IMR-90 (cell line): ENCODE data around the gene ZCWPW1. TPM values are rescaled to one million over a fixed set of nuclear protein-coding genes. Genes with fewer than 3 reads are reported as not detected.

Experiments used
- ATAC-seq: fragments of 200-7000 bp; cut with Tn5 transposase; 2 replicates; pipeline ENCODE4 v1.9.1; 2020; ENCODE audit warnings: low read depth, mild to moderate bottlenecking, moderate library complexity
- BruUV-seq: library from RNA; stranded (reverse); fragments of 400-500 nt; replicated peaks from 2 replicates; lab custom pipeline; 2021; lab: Mats Ljungman, UMichigan
- CTCF ChIA-PET: fragments of 300-600 bp; formaldehyde crosslinking; extraction: SDS; loops from one replicate; lab custom pipeline; 2021; ENCODE audit warnings: antibody characterized with exemption; lab: Yijun Ruan, JAX
- POLR2A ChIA-PET: fragments of 300-600 bp; sonication (Branson Sonifier 250); formaldehyde crosslinking; loops from one replicate; lab custom pipeline; 2022; ENCODE audit warnings: antibody characterized with exemption; ENCODE audit not compliant: unreplicated experiment; lab: Charles Lee
- DNase-seq: peaks from one replicate; pipeline ENCODE4 v3.0.0; 2013
- H2AFZ ChIP-seq: replicated peaks from 2 replicates; pipeline ENCODE3; 2013; ENCODE audit warnings: low read length, mild to moderate bottlenecking; ENCODE audit not compliant: poor library complexity
- H2AK5ac ChIP-seq: 2 replicates; pipeline ENCODE4 v1.6.1; 2013; ENCODE audit warnings: low read depth, low read length, inconsistent platforms
- H2AK9ac ChIP-seq: replicated peaks from 2 replicates; pipeline ENCODE3; 2013; ENCODE audit warnings: mild to moderate bottlenecking, low read depth, low read length, moderate library complexity; ENCODE audit not compliant: poor library complexity
- H2BK120ac ChIP-seq: 2 replicates; pipeline ENCODE4 v1.6.1; 2013; ENCODE audit warnings: low read depth, low read length, inconsistent platforms
- H2BK15ac ChIP-seq: 3 replicates; pipeline ENCODE4 v1.6.1; 2013; ENCODE audit warnings: low read depth, low read length, inconsistent platforms
- H2BK20ac ChIP-seq: 2 replicates; pipeline ENCODE4 v1.6.1; 2013; ENCODE audit warnings: low read depth, mild to moderate bottlenecking, inconsistent platforms, low read length, moderate library complexity
- H2BK5ac ChIP-seq: 2 replicates; pipeline ENCODE4 v1.6.1; 2013; ENCODE audit warnings: mild to moderate bottlenecking, low read depth, low read length, inconsistent platforms; ENCODE audit not compliant: poor library complexity, severe bottlenecking
- H3K14ac ChIP-seq: replicated peaks from 2 replicates; pipeline ENCODE4 v1.6.1; 2013; ENCODE audit warnings: low read depth, low read length, inconsistent platforms
- H3K18ac ChIP-seq: 2 replicates; pipeline ENCODE4 v1.6.1; 2013; ENCODE audit warnings: low read depth, low read length, control low read depth
- H3K23ac ChIP-seq: 2 replicates; pipeline ENCODE4 v1.6.1; 2013; ENCODE audit warnings: low read depth, low read length, inconsistent platforms
- H3K27ac ChIP-seq: 2 replicates; pipeline ENCODE4 v1.5.1; 2013; ENCODE audit warnings: mild to moderate bottlenecking, control low read depth, low read length; ENCODE audit not compliant: insufficient read depth
- H3K27me3 ChIP-seq: 2 replicates; pipeline ENCODE4 v1.6.1; 2013; ENCODE audit warnings: low read length; ENCODE audit not compliant: control insufficient read depth, insufficient read depth
- H3K36me3 ChIP-seq: 2 replicates; pipeline ENCODE4 v1.6.1; 2013; ENCODE audit warnings: low read length, mixed read lengths; ENCODE audit not compliant: control insufficient read depth, insufficient read depth
- H3K4ac ChIP-seq: 2 replicates; pipeline ENCODE4 v1.6.1; 2013; ENCODE audit warnings: low read depth, low read length, inconsistent platforms
- H3K4me1 ChIP-seq: 2 replicates; pipeline ENCODE4 v1.6.1; 2013; ENCODE audit warnings: low read length, mixed read lengths; ENCODE audit not compliant: control insufficient read depth, insufficient read depth
- H3K4me2 ChIP-seq: 2 replicates; pipeline ENCODE4 v1.6.1; 2013; ENCODE audit warnings: low read depth, mild to moderate bottlenecking, control low read depth, low read length, moderate library complexity
- H3K4me3 ChIP-seq: 2 replicates; pipeline ENCODE4 v1.5.1; 2013; ENCODE audit warnings: low read depth, mild to moderate bottlenecking, control low read depth, low read length, moderate library complexity; ENCODE audit not compliant: insufficient read depth
- H3K56ac ChIP-seq: 2 replicates; pipeline ENCODE4 v1.6.1; 2013; ENCODE audit warnings: low read length, inconsistent platforms; ENCODE audit not compliant: insufficient read depth; ENCODE audit errors: extremely low read depth
- H3K79me1 ChIP-seq, 2 experiments: 2 replicates each; pipeline ENCODE4 v1.6.1; 2013; ENCODE audit warnings: low read length in 2 of 2, inconsistent platforms in 1 of 2, low read depth in 1 of 2
- H3K9ac ChIP-seq: 2 replicates; pipeline ENCODE4 v1.6.1; 2013; ENCODE audit warnings: low read depth, low read length, control low read depth
- H3K9me1 ChIP-seq: 2 replicates; pipeline ENCODE4 v1.6.1; 2013; ENCODE audit warnings: low read length, inconsistent platforms; ENCODE audit not compliant: insufficient read depth
- H3K9me3 ChIP-seq: 2 replicates; pipeline ENCODE4 v1.6.1; 2013; ENCODE audit warnings: low read length; ENCODE audit not compliant: control insufficient read depth, insufficient read depth
- H4K20me1 ChIP-seq: 2 replicates; pipeline ENCODE4 v1.6.1; 2013; ENCODE audit warnings: low read length, inconsistent platforms; ENCODE audit not compliant: insufficient read depth
- H4K5ac ChIP-seq: 2 replicates; pipeline ENCODE4 v1.6.1; 2013; ENCODE audit warnings: mild to moderate bottlenecking, low read depth, low read length, control low read depth
- H4K8ac ChIP-seq, 2 experiments: 2 replicates each; pipeline ENCODE4 v1.6.1; 2013; ENCODE audit warnings: low read depth in 2 of 2, low read length in 2 of 2, control low read depth in 1 of 2, inconsistent platforms in 1 of 2
- H4K91ac ChIP-seq: 2 replicates; pipeline ENCODE4 v1.6.1; 2013; ENCODE audit warnings: low read depth, low read length, inconsistent platforms; ENCODE audit not compliant: insufficient read depth
- CTCF ChIP-seq: conservative IDR thresholded peaks from 2 replicates; pipeline ENCODE4 v1.5.1; 2012; ENCODE audit warnings: mild to moderate bottlenecking, low read depth, low read length, improper control_type of control experiment
- POLR2A ChIP-seq: IDR thresholded peaks from 2 replicates; pipeline ENCODE4 v1.6.1; 2012; ENCODE audit warnings: mild to moderate bottlenecking, low read depth, low read length
- RAD21 ChIP-seq: IDR thresholded peaks from 2 replicates; pipeline ENCODE4 v1.6.1; 2012; ENCODE audit warnings: low read length, improper control_type of control experiment
- SMC3 ChIP-seq: fragments of 150-350 bp; IDR thresholded peaks from 2 replicates; pipeline ENCODE4 v1.6.1; 2016; ENCODE audit warnings: low read depth, mild to moderate bottlenecking, antibody characterized with exemption, low read length, moderate library complexity
- USF2 ChIP-seq: fragments of 150-350 bp; IDR thresholded peaks from 2 replicates; pipeline ENCODE4 v1.6.1; 2017; ENCODE audit warnings: mild to moderate bottlenecking, antibody characterized with exemption, low read length, low read depth
- WGBS, 2 experiments: methylation state at CpG; one replicate each; pipeline versions ENCODE4 v1.1.5 to v1.1.7; 2013; ENCODE audit warnings: missing lambda C conversion rate in 2 of 2; ENCODE audit not compliant: insufficient read length in 1 of 2; ENCODE audit errors: extremely low coverage in 2 of 2; 5-methylcytosine and 5-hydroxymethylcytosine counted together
- dilution Hi-C: fragments of 300-500 bp; cut with HindIII; formaldehyde crosslinking; loops from one replicate; pipeline ENCODE4 v1.14.3; 2018; ENCODE audit warnings: low sequenced_read_pairs; ENCODE audit not compliant: unreplicated experiment
- in situ Hi-C: fragments of 300-500 bp; cut with MboI; formaldehyde crosslinking; loops from 3 replicates; pipeline ENCODE4 v1.14.3; 2019; ENCODE audit warnings: low sequenced_read_pairs, inconsistent platforms, mixed read lengths
- intact Hi-C: fragments of 100-400 bp; cut with micrococcal nuclease; formaldehyde crosslinking; loops from 2 replicates; pipeline ENCODE4 v1.10.0; 2022
- polyA plus RNA-seq, 3 experiments: library from polyadenylated mRNA; depleted of rRNA; stranded (reverse); fragments of >200 nt; gene quantifications; 2 replicates each; pipeline ENCODE4 v1.2.3, GENCODE V29; 2012; ENCODE audit warnings: low replicate concordance in 1 of 3
- total RNA-seq: library from RNA; depleted of rRNA; stranded (reverse); fragments of >200 nt; gene quantifications from 2 replicates; pipeline ENCODE4 v1.2.3, GENCODE V29; 2012

Gene ZCWPW1
- total and polyA plus RNA-seq, 2 of the 4 experiments (the other 2 are of a cell fraction) = 0.72 to 1.3 TPM

- in situ Hi-C loops = loop anchor here (10.0 kb wide), 1 partner anchor 198 kb away; the partner anchor contains the start of gene GNB2
- H3K9ac ChIP-seq = peak overlapping the region; percentile 92
These were observed 48.7 kb upstream of the ZCWPW1 start for GRCh38 chr7:100476903-100477870.

More at GRCh38 chr7:100476903-100477870, 48.7 kb upstream of the ZCWPW1 start:
- Histone ChIP-seq H3K79me1 (peaks cover 25 to 51% of the 10 kb centered on the region in 2 experiments; a peak in 3 of 4 replicates), H3K23ac (peak overlapping the region; percentile 63), H3K9me3 (no peaks in the 10 kb centered on the region), H4K20me1 (peaks cover 27% of the 10 kb centered on the region), H2BK5ac (peak overlapping the region; percentile 82), H4K8ac (no peak overlapping the region), H3K4me3 (peak overlapping the region; percentile 91), H3K27me3 (no peaks in the 10 kb centered on the region), H4K5ac (no peak overlapping the region), H2AK5ac (no peak overlapping the region), H2AFZ (peak overlapping the region; percentile 71), H2BK15ac (no peak overlapping the region), H3K18ac (no peak overlapping the region), H2BK120ac (no peak overlapping the region), H3K4ac (peak overlapping the region; percentile 16; the same call in 1 of the 2 replicates), H3K14ac (peak overlapping the region; percentile 37; the same call in 1 of the 2 replicates), H3K4me2 (peak overlapping the region; percentile 93), H2AK9ac (peak overlapping the region; percentile 96), H3K56ac (no peak overlapping the region), H3K9me1 (no peaks in the 10 kb centered on the region), H3K4me1 (peaks cover 16% of the 10 kb centered on the region), H2BK20ac (no peak overlapping the region), H4K91ac (no peak overlapping the region), H3K36me3 (peaks cover 27% of the 10 kb centered on the region; the same call in 1 of the 2 replicates), H3K27ac (peak overlapping the region; percentile 80)
- BruUV-seq = no TSS peak
- WGBS, 2 experiments = 0% methylated on average over 4 of the region's 30 CpGs; no CpG with 5 or more reads in 1 of the 2 experiments
- dilution Hi-C loops (no loop called here), intact Hi-C loops (loop anchor here (5.0 kb wide), 1 partner anchor 70 kb away; no protein-coding TSS in a partner anchor)
- peak; percentile 26; the same call in 1 of the 2 replicates for TF ChIP-seq SMC3
- TF ChIP-seq CTCF = peak; percentile 41
- TF ChIP-seq RAD21 = peak; percentile 25; the same call in 1 of the 2 replicates
- no peak for TF ChIP-seq USF2
- no peak for TF ChIP-seq POLR2A
- DNase-seq (no peak), ATAC-seq (peak; percentile 2; the same call in 1 of the 2 replicates)
- POLR2A ChIA-PET = no interaction called here
- CTCF ChIA-PET = interaction anchor here (0.9 kb wide), 1 partner anchor 11 kb away, joined by 3 read pairs; no protein-coding TSS in a partner anchor
